ENCODE results near the gene SERPINI1.

DNA sequence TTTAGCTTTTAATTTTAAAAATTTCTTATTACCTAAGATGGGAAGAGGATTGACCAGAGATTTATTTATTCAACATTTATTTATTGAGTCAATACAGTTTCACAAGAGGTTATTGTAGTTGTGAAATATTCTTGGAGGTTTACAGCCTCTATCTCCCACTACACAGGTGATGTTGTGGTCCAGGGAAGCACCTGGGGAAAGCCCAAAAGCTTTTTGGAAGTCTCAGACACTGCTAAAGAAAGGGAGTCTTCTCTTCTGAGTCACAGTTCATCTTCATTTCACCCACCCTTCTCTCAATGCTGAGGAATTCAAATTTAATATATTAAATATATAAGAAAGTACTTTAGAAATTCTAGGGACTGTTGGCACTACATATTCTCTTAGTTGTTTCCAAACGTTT, 41.8 kb downstream of the SERPINI1 start:
- no peak for TF ChIP-seq EZH2phosphoT487 (IDR thresholded peaks at IDR 0.05; ENCODE audit: borderline replicate concordance)
- TF ChIP-seq, protein P1, sequence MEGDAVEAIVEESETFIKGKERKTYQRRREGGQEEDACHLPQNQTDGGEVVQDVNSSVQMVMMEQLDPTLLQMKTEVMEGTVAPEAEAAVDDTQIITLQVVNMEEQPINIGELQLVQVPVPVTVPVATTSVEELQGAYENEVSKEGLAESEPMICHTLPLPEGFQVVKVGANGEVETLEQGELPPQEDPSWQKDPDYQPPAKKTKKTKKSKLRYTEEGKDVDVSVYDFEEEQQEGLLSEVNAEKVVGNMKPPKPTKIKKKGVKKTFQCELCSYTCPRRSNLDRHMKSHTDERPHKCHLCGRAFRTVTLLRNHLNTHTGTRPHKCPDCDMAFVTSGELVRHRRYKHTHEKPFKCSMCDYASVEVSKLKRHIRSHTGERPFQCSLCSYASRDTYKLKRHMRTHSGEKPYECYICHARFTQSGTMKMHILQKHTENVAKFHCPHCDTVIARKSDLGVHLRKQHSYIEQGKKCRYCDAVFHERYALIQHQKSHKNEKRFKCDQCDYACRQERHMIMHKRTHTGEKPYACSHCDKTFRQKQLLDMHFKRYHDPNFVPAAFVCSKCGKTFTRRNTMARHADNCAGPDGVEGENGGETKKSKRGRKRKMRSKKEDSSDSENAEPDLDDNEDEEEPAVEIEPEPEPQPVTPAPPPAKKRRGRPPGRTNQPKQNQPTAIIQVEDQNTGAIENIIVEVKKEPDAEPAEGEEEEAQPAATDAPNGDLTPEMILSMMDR (conservative IDR thresholded peaks at IDR 0.05; ENCODE audit: low read length) = no peak
